OCI-LY1 (cell line): ENCODE data around the gene KIAA0586.

Experiments used
- H2AFZ ChIP-seq: fragments of 200-600 bp; sonication (generic), shearing (Covaris generic); 2 replicates; pipeline ENCODE4 v1.6.0; 2014; ENCODE audit warnings: antibody characterized with exemption, mild to moderate bottlenecking, low read length
- H3F3A ChIP-seq: fragments of 200-600 bp; sonication (generic), shearing (Covaris generic); 2 replicates; pipeline ENCODE4 v1.6.0; 2014; ENCODE audit warnings: mild to moderate bottlenecking, antibody characterized with exemption, low read length, moderate library complexity; ENCODE audit not compliant: insufficient read depth
- H3K27ac ChIP-seq: fragments of 200-600 bp; sonication (generic); 2 replicates; pipeline ENCODE4 v1.5.1; 2014; ENCODE audit warnings: low read length, mixed run types, mild to moderate bottlenecking, low read depth; ENCODE audit not compliant: poor library complexity, severe bottlenecking
- H3K27me3 ChIP-seq: fragments of 200-600 bp; sonication (generic); 2 replicates; pipeline ENCODE4 v1.6.0; 2014; ENCODE audit warnings: antibody characterized with exemption, mild to moderate bottlenecking, low read length, moderate library complexity; ENCODE audit not compliant: insufficient read depth
- H3K36me3 ChIP-seq: fragments of 200-600 bp; sonication (generic); 2 replicates; pipeline ENCODE4 v1.6.1; 2014; ENCODE audit warnings: mild to moderate bottlenecking, antibody characterized with exemption, low read length, moderate library complexity, mixed read lengths; ENCODE audit not compliant: insufficient read depth
- H3K4me1 ChIP-seq: fragments of 200-600 bp; sonication (generic); 2 replicates; pipeline ENCODE4 v1.5.1; 2014; ENCODE audit warnings: mild to moderate bottlenecking, low read length, moderate library complexity; ENCODE audit not compliant: insufficient read depth, severe bottlenecking
- H3K4me2 ChIP-seq: fragments of 200-600 bp; sonication (generic), shearing (Covaris generic); 2 replicates; pipeline ENCODE4 v1.6.1; 2014; ENCODE audit warnings: low read length
- H3K4me3 ChIP-seq: fragments of 200-600 bp; sonication (generic); 2 replicates; pipeline ENCODE4 v1.5.1; 2014; ENCODE audit warnings: low read length, low read depth, mild to moderate bottlenecking, mixed read lengths; ENCODE audit not compliant: poor library complexity, severe bottlenecking
- H3K79me2 ChIP-seq: fragments of 200-600 bp; shearing (Covaris generic); 2 replicates; pipeline ENCODE4 v1.6.1; 2016; ENCODE audit warnings: mixed run types, low read length, mixed read lengths; ENCODE audit not compliant: insufficient read depth
- H3K9ac ChIP-seq: fragments of 200-600 bp; sonication (generic), shearing (Covaris generic); 2 replicates; pipeline ENCODE4 v1.6.1; 2014; ENCODE audit warnings: mild to moderate bottlenecking, low read length, mixed read lengths
- H3K9me2 ChIP-seq: fragments of 200-600 bp; sonication (generic), shearing (Covaris generic); 2 replicates; pipeline ENCODE4 v1.6.1; 2014; ENCODE audit warnings: low read depth, mild to moderate bottlenecking, low read length, mixed read lengths
- H3K9me3 ChIP-seq: fragments of 200-600 bp; shearing (Covaris generic); 2 replicates; pipeline ENCODE4 v1.6.1; 2014; ENCODE audit warnings: low read length, mixed read lengths
- H4K20me1 ChIP-seq: fragments of 200-600 bp; sonication (generic), shearing (Covaris generic); 2 replicates; pipeline ENCODE4 v1.6.0; 2016; ENCODE audit warnings: mild to moderate bottlenecking, low read length; ENCODE audit not compliant: insufficient read depth
- EZH2 ChIP-seq: fragments of 200-600 bp; sonication (generic), shearing (Covaris generic); IDR thresholded peaks from 2 replicates; pipeline ENCODE4 v1.8.0; 2017; ENCODE audit warnings: borderline replicate concordance, mixed run types, mild to moderate bottlenecking, antibody characterized with exemption, low read length, moderate library complexity, mixed read lengths
- TF ChIP-seq, protein P1 (sequence below): fragments of 200-600 bp; sonication (generic), shearing (Covaris generic); IDR thresholded peaks from 2 replicates; pipeline ENCODE4 v1.5.1; 2017; ENCODE audit warnings: mild to moderate bottlenecking, antibody characterized with exemption, low read length, moderate library complexity, mixed read lengths

Gene KIAA0586

DNA sequence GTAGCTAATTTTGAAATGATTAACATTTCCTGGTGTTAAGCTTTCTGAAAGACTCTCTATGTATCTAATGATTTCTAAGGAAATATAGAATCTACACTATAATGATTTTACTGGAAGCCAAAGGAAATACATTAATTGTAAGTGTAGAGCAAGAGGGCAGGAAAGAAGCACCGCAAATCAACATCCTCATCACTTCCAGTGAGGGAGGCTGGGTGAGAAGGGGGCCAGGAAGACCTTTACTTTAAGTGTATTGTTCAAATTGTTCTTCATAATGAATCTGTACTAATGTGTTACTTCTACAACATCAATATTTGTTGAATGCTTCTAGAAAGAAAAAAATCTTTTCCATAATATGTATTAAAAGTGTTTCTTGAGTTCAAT lies 144.9 kb downstream of the KIAA0586 start:
- Histone ChIP-seq H2AFZ (no peak overlapping the region), H3K9me3 (no peaks in the 10 kb centered on the region), H3K27me3 (no peaks in the 10 kb centered on the region), H3K4me2 (no peak overlapping the region), H3K36me3 (no peaks in the 10 kb centered on the region), H3F3A (no peaks in the 10 kb centered on the region), H3K27ac (no peak overlapping the region), H3K79me2 (no peaks in the 10 kb centered on the region), H4K20me1 (no peaks in the 10 kb centered on the region), H3K4me3 (no peak overlapping the region), H3K9ac (no peak overlapping the region), H3K9me2 (no peaks in the 10 kb centered on the region), H3K4me1 (no peaks in the 10 kb centered on the region)
- TF ChIP-seq, protein P1, sequence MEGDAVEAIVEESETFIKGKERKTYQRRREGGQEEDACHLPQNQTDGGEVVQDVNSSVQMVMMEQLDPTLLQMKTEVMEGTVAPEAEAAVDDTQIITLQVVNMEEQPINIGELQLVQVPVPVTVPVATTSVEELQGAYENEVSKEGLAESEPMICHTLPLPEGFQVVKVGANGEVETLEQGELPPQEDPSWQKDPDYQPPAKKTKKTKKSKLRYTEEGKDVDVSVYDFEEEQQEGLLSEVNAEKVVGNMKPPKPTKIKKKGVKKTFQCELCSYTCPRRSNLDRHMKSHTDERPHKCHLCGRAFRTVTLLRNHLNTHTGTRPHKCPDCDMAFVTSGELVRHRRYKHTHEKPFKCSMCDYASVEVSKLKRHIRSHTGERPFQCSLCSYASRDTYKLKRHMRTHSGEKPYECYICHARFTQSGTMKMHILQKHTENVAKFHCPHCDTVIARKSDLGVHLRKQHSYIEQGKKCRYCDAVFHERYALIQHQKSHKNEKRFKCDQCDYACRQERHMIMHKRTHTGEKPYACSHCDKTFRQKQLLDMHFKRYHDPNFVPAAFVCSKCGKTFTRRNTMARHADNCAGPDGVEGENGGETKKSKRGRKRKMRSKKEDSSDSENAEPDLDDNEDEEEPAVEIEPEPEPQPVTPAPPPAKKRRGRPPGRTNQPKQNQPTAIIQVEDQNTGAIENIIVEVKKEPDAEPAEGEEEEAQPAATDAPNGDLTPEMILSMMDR = no peak
- TF ChIP-seq EZH2 = no peak

DNA sequence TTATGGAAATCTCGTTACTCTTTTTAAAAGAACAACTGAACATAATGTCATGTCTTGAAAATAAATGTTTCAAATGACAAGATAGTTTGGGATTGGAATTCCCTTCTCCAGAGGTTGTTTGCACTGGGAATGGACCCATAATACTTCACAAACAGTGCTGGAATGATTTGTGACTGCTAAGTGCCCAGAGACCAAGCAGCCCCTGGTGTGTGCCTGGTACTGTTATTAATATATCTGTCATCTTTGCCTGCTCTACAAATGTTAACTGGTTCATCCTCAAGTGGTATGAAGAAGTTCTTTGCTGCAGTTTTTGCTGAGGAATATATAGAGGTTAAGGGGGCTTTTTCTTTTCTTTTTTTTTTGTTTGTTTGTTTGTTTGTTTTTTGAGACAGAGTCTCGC lies 145.3 kb downstream of the KIAA0586 start:
- H3K4me2 ChIP-seq = no peak overlapping the region
- no peaks in the 10 kb centered on the region for H4K20me1 ChIP-seq
- no peaks in the 10 kb centered on the region for H3K79me2 ChIP-seq
- no peak for TF ChIP-seq EZH2
- TF ChIP-seq, protein P1 = no peak
- no peak overlapping the region for H3K4me3 ChIP-seq
- no peak overlapping the region for H3K9ac ChIP-seq
- no peaks in the 10 kb centered on the region for H3K9me2 ChIP-seq
- H3K36me3 ChIP-seq = no peaks in the 10 kb centered on the region
- H3K27ac ChIP-seq = no peak overlapping the region
- no peaks in the 10 kb centered on the region for H3K4me1 ChIP-seq
- H3K27me3 ChIP-seq = no peaks in the 10 kb centered on the region
- no peaks in the 10 kb centered on the region for H3K9me3 ChIP-seq
- H2AFZ ChIP-seq = no peak overlapping the region
- H3F3A ChIP-seq = no peaks in the 10 kb centered on the region

DNA sequence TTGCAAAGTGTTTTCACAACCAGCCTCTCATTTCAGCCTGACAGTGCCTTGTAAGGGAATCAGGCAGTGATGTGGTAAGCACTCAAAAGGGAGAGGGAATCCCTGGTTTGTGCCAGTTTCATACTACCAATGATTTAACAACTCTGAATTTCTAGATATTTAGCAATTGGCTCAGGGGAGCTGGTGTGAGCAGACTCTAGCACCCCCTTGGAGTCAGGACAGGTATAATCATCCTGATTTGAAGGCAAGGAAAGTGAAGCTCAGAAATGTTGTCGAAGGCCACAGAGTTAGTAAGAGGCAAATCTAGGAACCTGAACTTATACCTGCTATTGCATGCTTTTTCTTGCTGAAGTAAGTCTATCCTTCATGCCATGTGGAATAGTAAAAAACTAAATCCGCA lies 147.1 kb downstream of the KIAA0586 start:
- Histone ChIP-seq H3K4me2 (no peak overlapping the region), H3K36me3 (no peaks in the 10 kb centered on the region), H3K79me2 (no peaks in the 10 kb centered on the region), H3K9me3 (no peaks in the 10 kb centered on the region), H3K4me1 (no peaks in the 10 kb centered on the region), H2AFZ (no peak overlapping the region), H3K4me3 (no peak overlapping the region), H3K9me2 (no peaks in the 10 kb centered on the region), H3K9ac (no peak overlapping the region), H3K27ac (no peak overlapping the region), H3K27me3 (no peaks in the 10 kb centered on the region), H4K20me1 (no peaks in the 10 kb centered on the region), H3F3A (no peaks in the 10 kb centered on the region)
- TF ChIP-seq, protein P1 = peak; percentile 9; the same call in 1 of the 2 replicates
- TF ChIP-seq EZH2 = no peak
